ENCODE results near the gene CUX1.
"Not testable (repeated sequence)": the region's sequence is repeated elsewhere in the genome, so short reads cannot be mapped to it uniquely, and the experiment has no call there.

CUX1 gene

DNA sequence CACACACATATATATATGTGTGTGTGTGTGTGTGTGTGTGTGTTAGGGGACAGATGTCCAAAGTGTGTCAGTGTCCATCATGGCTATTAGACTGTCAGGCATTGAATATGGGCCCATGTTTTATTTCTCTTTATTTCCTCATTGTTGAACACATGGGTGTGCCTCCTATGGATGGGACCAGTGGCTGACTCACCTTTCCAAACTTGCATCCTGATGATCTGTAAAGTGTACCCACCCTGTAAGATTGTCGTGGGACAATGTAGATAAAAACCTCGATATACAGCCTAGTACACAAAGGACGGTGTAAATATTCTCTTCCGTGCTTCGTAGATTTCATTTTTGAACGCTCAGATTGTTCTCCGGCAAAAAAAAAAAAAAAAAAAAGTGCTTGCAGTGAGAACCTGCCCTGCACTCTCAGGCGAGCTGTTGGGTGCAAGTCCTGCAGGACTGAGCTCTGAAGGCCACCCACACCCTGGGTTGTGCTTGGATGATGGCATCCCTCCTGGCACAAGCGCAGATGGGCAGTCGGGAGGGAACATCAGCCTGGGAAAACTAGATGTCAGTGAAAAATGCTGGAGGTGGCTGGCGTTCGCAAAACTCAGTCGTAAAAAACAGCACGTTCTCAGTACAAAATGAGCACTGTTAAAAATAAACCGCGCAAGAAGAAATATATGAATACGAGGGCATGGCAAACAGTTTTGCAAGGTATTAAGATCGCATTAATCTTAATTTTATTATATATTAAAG, 166.9 kb downstream of the CUX1 start:
- no peak for DNase-seq (ENCODE audit: low read depth)

- DNase-seq (ENCODE audit: low read depth) = no peak
Observed at GRCh38 chr7:101985057-101985902, 167.9 kb downstream of the CUX1 start.

- DNase-seq (ENCODE audit: low read depth) = no peak
Observed at GRCh38 chr7:101985903-101986734, 168.7 kb downstream of the CUX1 start.

- no peak for DNase-seq (ENCODE audit: low read depth)
Observed at GRCh38 chr7:101987494-101987893, 170.1 kb downstream of the CUX1 start.

DNA sequence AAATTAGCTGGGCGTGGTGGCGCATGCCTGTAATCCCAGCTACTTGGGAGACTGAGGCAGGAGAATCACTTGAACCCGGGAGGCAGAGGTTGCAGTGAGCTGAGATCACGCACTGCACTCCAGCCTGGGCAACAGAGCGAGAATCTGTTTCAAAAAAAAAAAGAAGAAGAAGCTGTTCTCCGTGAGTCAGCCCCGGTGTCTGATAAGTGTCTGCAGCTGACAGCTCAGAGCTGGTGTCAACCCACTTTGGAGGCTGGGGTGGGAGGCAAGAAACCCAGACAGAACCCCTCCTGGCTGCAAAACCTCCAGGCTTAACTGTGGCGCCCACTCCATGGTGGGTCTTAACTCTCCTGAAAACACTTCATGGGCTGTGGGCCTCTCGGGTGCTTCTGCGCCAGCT, 170.6 kb downstream of the CUX1 start:
- DNase-seq (ENCODE audit: low read depth) = not testable (repeated sequence)

GRCh38 chr7:101988513-101988912, 171.1 kb downstream of the CUX1 start:
- no peak for DNase-seq (ENCODE audit: low read depth)

DNA sequence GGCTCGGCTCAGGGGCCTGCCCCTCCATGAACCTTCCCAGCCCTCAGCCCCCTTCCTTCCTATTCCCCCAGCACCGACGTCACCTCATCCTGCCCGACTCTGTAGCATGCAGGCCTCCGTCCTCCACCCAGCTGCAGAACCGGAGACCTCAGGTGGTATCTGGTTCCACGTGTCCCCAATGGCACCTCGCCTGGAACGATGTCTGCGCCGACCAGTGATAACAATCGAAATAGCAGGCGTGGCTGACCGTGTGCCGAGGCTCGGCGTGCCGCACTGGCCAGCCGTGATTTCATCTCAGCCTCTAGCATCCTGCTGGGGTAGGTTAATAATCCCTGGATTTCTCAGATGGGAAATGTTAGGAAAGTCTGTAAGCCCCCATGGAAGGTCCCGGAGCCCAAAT, 171.7 kb downstream of the CUX1 start:
- no peak for DNase-seq (ENCODE audit: low read depth)

DNA sequence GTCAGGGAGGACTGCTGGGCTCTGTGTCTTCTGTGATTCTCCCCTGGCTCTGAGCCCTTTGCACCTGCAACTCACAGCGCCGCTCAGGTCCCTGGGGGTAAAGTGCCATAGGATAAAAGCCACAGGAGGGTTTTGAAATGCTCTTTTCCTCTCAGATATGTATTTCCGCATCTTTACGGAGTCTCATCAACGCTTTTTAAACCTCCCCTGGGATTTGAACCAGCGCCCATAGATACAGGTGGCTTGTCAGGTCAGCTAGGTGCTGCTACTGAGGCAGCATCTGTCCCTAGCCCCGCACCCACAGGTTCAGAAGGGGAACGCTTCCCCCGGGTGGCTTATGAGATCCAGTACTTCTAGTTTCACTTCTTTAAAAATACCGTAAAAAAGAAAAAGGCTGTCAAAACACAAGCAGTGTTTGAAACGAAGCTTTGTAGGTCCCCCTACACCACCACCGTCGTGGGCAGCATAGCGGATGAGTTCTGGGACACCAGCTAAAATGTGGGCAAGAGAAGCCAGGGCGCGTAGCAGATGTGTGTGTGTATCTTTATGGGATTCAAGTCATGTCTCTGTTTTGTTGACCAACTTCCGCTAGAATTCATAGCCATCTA, 173.5 kb downstream of the CUX1 start:
- DNase-seq (ENCODE audit: low read depth) = no peak

DNA sequence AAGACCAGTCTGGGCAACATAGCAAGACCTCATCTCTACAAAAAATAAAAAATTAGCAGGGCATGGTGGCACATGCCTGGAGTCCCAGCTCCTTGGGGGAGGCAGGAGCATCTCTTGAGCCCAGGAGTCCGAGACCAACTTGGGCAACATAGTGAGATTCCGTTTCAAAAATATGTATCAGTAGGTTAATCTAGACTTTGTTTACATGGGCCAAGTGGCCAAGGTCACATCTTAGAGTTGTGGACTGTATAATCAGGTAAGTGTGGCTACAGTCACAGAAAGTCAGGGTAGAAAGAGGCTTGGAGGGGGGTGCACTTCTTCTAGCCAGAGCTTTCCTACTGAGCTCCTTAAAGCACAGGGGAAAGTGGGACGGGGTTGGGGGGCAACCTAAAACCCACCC, 174.4 kb downstream of the CUX1 start:
- DNase-seq (ENCODE audit: low read depth) = no peak

DNA sequence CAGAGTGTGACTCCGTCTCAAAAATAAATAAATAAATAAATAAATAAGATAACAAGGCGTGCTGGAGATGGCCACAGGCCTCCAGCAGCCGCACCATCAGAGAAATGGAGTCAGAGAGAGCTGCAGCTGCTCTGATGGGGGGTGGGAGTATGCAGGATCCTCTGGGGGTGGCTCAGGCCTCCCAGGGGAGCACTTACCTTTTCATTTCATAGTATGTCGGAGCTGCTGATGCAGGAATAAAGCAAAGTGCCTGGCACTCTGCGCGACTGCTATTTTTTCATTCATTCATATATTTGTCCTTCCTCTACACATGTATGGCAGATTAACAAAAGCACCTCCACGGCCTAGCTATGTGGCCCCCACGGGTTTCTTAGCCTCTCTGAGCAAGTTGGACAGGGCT, 175.9 kb downstream of the CUX1 start:
- no peak for DNase-seq (ENCODE audit: low read depth)

DNA sequence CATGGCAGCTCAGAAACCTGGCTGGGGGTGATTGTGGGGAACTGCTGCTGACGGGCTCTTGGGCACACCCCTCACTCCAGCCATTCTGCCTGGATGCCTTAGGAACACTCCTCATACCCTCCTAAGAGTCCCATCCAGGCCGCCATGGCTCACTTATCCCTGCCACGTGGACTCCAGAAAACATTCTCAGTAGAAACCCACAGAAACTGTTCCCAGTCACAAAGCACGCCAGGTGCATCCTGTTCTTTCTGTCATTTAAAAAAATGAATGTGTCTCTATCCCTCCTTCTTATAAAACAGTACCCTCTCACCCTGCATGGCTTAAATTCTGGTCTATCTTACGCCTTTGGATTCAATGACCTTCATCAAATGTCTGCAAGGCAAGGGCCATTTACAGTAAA, 177.7 kb downstream of the CUX1 start:
- no peak for DNase-seq (ENCODE audit: low read depth)

DNA sequence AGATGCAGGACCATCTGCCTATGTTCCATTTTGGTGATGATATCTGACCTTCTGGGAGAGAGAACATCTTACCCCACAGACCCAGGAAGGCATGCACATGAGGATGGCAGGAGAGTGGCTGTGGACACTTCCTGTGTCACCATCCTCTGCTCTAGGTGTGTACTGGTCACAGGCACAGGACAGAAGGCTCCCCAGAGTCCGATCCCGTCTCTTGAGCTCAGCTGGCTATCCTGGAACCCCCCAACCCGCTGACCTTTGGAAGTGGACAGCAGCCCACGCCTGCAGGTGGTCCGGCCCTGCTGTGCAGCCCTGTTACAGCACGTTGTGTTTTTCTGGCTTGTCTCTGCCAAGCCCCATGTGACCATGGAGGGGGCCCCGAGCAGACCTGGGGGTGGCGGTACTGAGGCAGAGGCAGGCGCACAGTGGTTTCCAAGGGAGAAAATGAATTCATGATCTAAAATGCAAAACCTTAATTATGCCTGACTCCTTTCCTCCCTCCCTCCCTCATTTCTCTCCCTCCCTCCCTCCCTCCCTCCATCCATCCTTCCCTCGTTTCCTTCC, 178.8 kb downstream of the CUX1 start:
- DNase-seq (ENCODE audit: low read depth) = no peak

- DNase-seq (ENCODE audit: low read depth) = no peak
Observed at GRCh38 chr7:101996876-101997275, 179.4 kb downstream of the CUX1 start.

- DNase-seq (ENCODE audit: low read depth) = no peak
Observed at GRCh38 chr7:101998029-101998905, 180.8 kb downstream of the CUX1 start.

GRCh38 chr7:101998906-101999240, 181.4 kb downstream of the CUX1 start:
- DNase-seq (ENCODE audit: low read depth) = no peak

- DNase-seq (ENCODE audit: low read depth) = no peak
Observed at GRCh38 chr7:101999393-101999792, 182.0 kb downstream of the CUX1 start.

DNA sequence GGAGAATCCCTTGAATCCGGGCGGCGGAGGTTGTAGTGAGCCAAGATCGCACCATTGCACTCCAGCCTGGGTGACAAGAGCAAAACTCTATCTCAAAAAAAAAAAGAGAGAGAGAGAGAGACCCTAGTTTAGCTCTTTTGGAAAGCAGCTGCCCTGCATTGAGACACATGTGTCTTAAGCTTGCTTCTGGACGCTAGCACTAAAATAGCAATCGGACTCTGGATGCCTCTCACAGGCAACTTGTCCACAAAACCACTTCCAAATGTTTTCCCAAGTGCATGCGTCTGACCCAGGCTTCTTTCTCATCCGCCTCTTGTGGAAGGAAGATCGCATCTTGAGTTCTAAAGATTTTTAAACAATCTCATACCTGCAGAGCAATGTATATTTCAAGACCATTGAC, 182.7 kb downstream of the CUX1 start:
- DNase-seq (ENCODE audit: low read depth) = no peak

GRCh38 chr7:102004229-102004628, 186.8 kb downstream of the CUX1 start:
- DNase-seq (ENCODE audit: low read depth) = no peak

GRCh38 chr7:102004848-102005247, 187.4 kb downstream of the CUX1 start:
- DNase-seq (ENCODE audit: low read depth) = no peak

DNA sequence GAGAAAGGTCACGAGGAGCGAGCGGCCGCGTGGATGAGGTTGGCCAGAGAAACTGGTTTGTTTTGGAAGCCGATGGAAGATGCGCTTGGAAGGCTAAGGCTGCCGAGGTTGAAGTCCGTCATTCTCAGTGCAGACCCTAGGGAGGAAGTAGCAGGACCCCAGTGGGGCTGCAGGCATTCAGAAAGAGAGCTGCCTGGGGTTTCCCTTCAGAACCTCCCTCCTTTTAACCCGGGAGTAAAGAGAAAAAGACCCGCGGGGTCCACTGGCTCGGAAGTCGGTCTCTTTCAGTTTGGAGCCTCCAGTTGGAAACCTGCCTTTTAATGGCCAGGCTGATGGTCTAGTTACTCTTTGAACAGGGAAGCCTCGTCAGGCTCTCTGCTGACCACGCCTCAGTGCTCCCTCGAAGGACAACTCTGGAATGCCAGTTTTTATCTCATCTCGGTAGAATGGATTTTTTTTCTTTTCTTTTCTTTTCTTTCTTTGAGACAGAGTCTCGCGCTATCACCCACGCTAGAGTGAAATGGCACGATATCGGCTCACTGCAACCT, 188.6 kb downstream of the CUX1 start:
- DNase-seq (ENCODE audit: low read depth) = no peak

GRCh38 chr7:102006695-102007094, 189.3 kb downstream of the CUX1 start:
- DNase-seq (ENCODE audit: low read depth) = no peak
